GM15510 (cell line): Measurements from ENCODE around the gene UBA6.

ENCODE experiments used
- POLR2A ChIP-seq: IDR thresholded peaks from 3 replicates; pipeline ENCODE4 v1.6.1; 2011; ENCODE audit warnings: borderline replicate concordance; ENCODE audit not compliant: insufficient read length; ENCODE audit errors: extremely low read depth

UBA6 gene

GRCh38 chr4:67638136-67638535, 62.8 kb downstream of the UBA6 start:
- no peak for TF ChIP-seq POLR2A

GRCh38 chr4:67635331-67635730, 65.6 kb downstream of the UBA6 start:
- no peak for TF ChIP-seq POLR2A

GRCh38 chr4:67634741-67635140, 66.2 kb downstream of the UBA6 start:
- TF ChIP-seq POLR2A = no peak

- TF ChIP-seq POLR2A = no peak
Observed at GRCh38 chr4:67632492-67632891, 68.5 kb downstream of the UBA6 start.

- TF ChIP-seq POLR2A = no peak
Observed at GRCh38 chr4:67624939-67625338, 76.0 kb downstream of the UBA6 start.

- no peak for TF ChIP-seq POLR2A
Observed at GRCh38 chr4:67616478-67616877, 84.5 kb downstream of the UBA6 start.

- TF ChIP-seq POLR2A = no peak
Observed at GRCh38 chr4:67615119-67615518, 85.8 kb downstream of the UBA6 start.

GRCh38 chr4:67614186-67614585, 86.8 kb downstream of the UBA6 start:
- TF ChIP-seq POLR2A = no peak

- no peak for TF ChIP-seq POLR2A
Observed at GRCh38 chr4:67608027-67608426, 92.9 kb downstream of the UBA6 start.

GRCh38 chr4:67604749-67605148, 96.2 kb downstream of the UBA6 start:
- TF ChIP-seq POLR2A = no peak

- TF ChIP-seq POLR2A = no peak
Observed at GRCh38 chr4:67604029-67604381, 97.0 kb downstream of the UBA6 start.

GRCh38 chr4:67603310-67604028, 97.5 kb downstream of the UBA6 start:
- no peak for TF ChIP-seq POLR2A

- TF ChIP-seq POLR2A = no peak
Observed at GRCh38 chr4:67593741-67594175, 107.2 kb downstream of the UBA6 start.

GRCh38 chr4:67587156-67587555, 113.8 kb downstream of the UBA6 start:
- TF ChIP-seq POLR2A = no peak

GRCh38 chr4:67584496-67584895, 116.5 kb downstream of the UBA6 start:
- TF ChIP-seq POLR2A = no peak

- no peak for TF ChIP-seq POLR2A
Observed at GRCh38 chr4:67581913-67582312, 119.0 kb downstream of the UBA6 start.
